Cortex of kidney (tissue), 1 donor: Measurements from ENCODE around the gene RBP2.

Source experiments
- DNase-seq: peaks from one replicate; lab custom pipeline; 2025; lab: John Stamatoyannopoulos, UW

RBP2 gene

GRCh38 chr3:139476348-139476747 is at the start of gene RBP2:
Gene RBP2, minus strand, starts transcription at chr3:139476516. Its CDS starts 57 bp downstream, at chr3:139476459.
- DNase-seq, result no peak

DNA sequence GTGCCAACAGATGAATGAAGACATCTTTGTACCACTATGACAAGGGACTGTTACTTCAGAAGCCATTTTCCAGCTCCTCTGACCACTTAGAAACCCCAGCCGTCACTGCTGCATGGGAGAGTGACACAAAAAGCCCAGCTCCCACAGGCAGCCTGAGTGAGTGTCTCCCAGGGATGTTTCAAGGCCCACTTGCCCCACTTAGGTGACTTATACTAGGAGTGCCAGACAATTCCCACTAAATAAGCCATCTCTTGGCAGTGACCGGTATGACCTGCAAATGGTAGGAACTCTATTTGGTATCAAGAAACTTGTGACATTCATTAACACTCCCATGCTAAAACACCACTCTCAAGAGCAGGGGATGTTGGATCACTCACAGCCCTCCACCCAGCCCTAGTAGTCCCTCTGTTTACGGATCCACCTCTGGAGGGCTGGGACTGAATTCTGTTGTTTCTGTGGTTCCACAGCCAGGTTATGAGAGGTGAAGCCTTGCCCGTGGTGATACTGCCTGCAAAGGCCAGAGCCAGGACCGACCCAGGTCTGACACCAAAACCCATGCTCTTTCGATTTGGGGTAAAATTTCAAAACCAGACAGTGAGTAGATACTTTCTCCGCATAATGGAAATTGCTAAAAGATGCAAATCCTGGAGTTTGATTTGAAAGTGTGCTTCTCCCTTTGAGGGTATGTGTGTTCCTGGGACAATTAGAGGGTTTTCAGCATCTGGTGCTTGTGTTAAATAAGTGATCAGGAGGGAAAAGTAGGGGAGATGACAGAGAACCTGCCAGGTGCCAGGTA is 48.7 kb upstream of the RBP2 start:
- no peak for DNase-seq

- DNase-seq, result no peak
Observed at GRCh38 chr3:139523718-139524117, 47.4 kb upstream of the RBP2 start.

GRCh38 chr3:139523166-139523565 is 46.9 kb upstream of the RBP2 start:
- DNase-seq, result no peak

GRCh38 chr3:139522421-139522820 is 46.1 kb upstream of the RBP2 start:
- no peak for DNase-seq

DNA sequence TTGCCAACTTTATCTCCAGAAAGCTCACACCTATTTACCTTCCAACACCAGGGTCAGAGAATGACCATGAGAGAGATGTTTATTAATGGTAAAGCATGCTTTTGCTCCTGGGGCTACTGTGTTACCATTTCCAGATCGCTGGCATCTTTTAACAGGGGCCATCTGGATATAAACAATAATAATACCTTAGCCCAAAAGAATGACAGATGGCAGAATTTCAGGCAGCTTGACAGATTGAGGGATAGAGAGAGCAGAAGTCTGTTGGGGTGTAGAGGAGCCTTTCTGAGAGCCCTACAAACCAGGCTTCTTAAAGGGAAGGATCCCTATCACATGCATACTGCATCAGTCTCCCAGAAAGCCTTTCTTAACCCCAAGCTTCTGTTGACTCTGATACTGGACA is 45.5 kb upstream of the RBP2 start:
- DNase-seq, result no peak

DNA sequence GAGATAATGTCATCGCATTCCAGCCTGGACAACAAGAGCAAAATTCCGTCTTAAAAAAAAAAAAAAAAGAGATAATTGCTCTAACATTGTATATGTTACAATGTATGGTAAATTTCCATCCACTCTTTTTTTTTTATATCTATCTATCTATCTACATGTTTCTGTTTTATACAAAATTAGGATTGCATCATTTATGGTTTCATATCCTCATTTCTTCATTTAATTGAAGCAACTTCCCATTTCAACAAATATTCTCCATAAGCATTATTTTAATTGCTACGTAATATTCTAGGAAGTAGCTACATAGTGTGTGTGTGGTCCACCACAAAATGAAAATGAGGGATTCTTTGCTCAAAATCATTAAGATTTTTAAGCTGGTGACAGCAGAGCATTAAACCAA is 44.8 kb upstream of the RBP2 start:
- no peak for DNase-seq

DNA sequence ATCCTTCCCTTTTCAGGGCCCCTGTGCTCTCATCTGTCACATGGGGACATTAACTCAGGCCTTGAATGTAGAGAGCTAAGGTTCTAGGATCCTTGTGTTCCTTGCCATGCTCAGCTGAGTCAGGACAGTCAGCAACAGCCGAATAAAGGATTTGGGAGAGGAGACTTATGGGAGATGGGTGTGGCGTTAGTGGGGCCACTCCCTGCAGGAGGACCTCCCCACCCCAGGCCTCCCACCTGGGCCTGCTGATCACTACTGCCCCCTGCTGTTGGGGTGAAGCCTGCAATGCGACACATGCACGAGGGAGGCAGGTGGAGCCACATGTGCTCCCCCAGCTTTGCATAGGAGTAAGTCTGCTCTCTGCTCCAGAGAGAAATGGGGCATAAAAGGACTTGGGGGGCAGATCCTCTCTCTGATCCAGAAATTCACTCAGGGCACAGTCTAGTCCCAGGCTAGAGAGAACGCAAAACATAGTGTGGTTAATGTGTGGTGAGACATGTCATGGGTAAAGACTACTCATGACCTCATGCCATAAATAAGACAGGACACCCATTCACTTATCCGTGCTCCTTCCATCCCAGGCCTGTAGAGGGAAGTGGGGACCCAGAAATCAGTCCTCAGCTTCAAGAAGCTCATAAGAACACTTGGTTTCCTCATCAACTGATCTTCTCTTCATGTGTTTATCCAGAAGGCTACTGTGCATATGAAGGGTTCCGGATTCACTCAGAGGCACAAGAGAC is 43.9 kb upstream of the RBP2 start:
- DNase-seq, result no peak

- no peak for DNase-seq
Observed at GRCh38 chr3:139518926-139519842, 42.9 kb upstream of the RBP2 start.

GRCh38 chr3:139518306-139518705 is 42.0 kb upstream of the RBP2 start:
- DNase-seq, result no peak

GRCh38 chr3:139517321-139518065 is 41.2 kb upstream of the RBP2 start:
- DNase-seq, result no peak

GRCh38 chr3:139514741-139515140 is 38.4 kb upstream of the RBP2 start:
- no peak for DNase-seq

DNA sequence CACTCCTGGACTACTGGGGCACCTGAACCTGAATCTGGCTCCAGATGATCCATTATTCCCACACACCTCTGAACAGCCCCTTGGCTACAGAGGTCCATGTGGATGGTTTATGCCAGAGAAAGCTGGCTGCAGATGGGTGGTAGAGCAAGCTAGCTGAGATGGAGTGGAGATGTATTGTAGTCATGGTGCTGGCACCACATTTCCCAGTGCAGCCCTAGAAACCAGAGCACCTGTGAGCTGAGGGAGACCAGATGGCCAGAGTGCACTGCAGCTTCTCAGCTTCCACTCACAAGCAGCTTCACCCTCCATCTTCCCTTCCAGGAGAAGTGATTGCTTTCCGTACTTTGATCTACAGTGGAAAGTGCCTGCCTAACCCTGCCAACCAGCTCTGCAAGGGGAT is 33.3 kb upstream of the RBP2 start:
- no peak for DNase-seq

DNA sequence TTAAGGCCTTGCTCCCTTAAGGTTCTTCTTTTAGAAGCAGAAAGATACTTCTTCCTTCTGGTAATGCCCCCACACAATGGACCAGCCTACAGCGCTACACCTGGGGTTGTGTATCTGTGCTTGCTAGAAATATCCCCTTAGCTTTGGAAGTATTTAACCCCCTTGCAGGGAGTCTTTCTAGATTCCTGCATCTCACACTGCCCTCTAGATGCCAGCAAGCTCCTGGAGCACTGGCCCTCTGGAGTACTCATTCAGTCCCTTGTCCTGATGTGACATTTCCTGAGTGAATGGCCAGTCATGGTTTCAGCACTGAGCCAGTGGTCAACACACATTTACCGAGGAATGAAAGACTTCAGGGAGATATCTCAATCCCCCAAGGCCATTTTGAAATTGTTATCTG is 30.4 kb upstream of the RBP2 start:
- DNase-seq, result no peak

DNA sequence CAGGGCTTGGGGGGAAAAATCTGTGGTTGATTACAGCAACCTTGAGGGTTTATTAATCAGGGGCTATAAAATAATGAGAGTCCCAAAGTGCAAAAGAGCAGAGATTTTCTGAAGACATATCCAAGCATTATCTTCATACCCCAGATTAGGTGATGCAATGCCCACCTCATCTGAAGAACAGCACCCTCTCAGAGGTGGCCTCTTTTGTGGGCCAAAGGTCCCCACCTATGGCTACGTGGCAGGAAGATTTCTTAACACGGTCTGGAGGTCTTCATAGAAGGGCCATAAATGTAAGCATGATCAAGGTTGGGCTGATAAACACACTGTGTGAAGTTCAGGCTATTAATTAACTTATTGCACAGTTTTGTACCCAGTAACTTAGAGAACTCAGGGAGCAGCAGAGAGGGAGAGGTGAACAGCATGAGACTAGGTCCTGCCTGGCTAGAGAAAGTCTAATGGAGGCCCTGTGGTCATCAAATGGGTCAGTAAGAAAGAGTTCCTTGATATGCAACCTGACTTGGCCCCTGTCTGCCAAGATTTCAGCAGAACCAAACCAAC is 29.6 kb upstream of the RBP2 start:
- no peak for DNase-seq

GRCh38 chr3:139499536-139499935 is 23.2 kb upstream of the RBP2 start:
- no peak for DNase-seq

DNA sequence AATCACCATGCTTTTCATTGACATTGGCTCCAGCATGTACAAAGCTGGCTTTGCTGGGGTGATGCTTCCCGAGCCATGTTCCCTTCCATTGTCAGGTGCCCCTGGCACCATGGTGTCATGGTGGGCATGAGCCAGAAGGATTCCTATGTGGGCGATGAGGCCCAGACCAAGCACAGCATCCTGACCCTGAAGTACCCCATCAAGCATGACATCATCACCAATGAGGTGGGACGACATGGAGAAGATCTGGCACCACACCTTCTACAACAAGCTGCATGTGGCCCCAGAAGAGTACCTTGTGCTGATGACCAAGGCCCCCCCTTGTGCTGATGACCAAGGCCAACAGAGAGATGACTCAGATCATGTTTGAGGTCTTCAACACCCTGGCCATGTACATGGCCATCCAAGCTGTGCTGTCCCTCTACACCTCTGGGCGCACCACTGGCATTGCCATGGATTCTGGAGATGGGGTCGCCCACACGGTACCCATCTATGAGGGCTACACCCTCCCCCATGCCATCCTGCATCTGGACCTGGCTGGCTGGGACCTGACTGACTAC is 17.6 kb upstream of the RBP2 start:
- no peak for DNase-seq

DNA sequence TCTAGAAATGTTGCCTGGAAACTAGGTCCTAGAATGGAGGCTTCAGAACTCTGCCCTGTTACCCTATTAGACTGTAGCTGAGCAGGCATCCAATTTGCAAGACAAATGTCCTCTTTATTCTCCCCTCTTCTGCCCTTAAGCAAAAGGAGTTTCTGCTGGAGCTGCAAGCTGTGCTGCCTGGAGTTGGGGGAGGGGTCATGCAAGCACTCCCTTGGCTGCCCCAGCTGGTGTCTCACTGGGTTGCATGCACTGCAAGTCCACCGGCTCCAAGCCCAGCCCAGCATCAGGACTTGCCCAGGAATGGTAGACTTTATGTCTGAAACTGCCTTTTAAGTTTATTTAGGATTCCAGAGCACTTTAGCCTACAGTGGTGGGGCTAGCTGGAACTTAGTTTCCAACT is 15.7 kb upstream of the RBP2 start:
- no peak for DNase-seq

- no peak for DNase-seq
Observed at GRCh38 chr3:139491027-139491700, 14.8 kb upstream of the RBP2 start.

- DNase-seq, result no peak
Observed at GRCh38 chr3:139482206-139482605, 5.9 kb upstream of the RBP2 start.
